ENCODE results near the gene ZNF215.

GRCh38 chr11:6941970-6942369, 15.7 kb downstream of the ZNF215 start:
- no peak for TF ChIP-seq CTCF (IDR thresholded peaks at IDR 0.05)
- TF ChIP-seq POLR2AphosphoS5 (IDR thresholded peaks at IDR 0.05; ENCODE audit: insufficient read depth in 1 of 2, low read depth in 1 of 2): no peak
- TF ChIP-seq POLR2A (IDR thresholded peaks at IDR 0.05): no peak

Data from vagina (tissue), 2 donors.